ENCODE data around the gene HARS2.
A peak's percentile ranks its signal among the peaks of the same experiment; 100 is the strongest.
"Not testable (repeated sequence)": the region's sequence is repeated elsewhere in the genome, so short reads cannot be mapped to it uniquely, and the experiment has no call there.

The HARS2 gene

DNA sequence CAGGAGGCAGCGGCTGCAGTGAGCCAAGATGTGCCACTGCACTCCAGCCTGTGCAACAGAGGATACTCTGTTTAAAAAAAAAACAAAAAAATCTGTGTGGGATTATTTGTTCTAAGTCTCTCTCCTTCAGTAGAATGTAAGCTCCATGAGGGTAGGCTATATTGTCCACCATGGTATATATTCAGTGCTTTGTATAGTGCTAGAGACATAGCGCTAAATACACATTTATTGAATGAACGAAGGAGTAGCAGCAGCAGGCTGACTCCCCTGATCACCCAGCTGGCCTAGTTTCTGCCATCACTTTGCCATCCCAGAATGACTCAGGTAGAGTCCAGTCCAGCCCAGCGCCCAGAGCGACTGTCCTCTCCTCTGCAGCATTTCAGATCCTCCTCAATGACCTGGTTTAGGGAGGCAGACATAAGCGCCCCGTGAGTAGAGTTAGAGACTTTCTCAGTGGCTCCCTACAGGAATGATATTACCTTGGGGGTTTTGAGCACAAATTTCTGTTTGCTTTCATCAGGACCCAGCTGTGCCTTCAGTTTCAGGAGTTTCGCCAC lies 801 bp upstream of the HARS2 start:
- H3K27ac ChIP-seq, result peak overlapping the region; percentile 89
- TF ChIP-seq, protein P1, sequence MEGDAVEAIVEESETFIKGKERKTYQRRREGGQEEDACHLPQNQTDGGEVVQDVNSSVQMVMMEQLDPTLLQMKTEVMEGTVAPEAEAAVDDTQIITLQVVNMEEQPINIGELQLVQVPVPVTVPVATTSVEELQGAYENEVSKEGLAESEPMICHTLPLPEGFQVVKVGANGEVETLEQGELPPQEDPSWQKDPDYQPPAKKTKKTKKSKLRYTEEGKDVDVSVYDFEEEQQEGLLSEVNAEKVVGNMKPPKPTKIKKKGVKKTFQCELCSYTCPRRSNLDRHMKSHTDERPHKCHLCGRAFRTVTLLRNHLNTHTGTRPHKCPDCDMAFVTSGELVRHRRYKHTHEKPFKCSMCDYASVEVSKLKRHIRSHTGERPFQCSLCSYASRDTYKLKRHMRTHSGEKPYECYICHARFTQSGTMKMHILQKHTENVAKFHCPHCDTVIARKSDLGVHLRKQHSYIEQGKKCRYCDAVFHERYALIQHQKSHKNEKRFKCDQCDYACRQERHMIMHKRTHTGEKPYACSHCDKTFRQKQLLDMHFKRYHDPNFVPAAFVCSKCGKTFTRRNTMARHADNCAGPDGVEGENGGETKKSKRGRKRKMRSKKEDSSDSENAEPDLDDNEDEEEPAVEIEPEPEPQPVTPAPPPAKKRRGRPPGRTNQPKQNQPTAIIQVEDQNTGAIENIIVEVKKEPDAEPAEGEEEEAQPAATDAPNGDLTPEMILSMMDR (IDR thresholded peaks at IDR 0.05; ENCODE audit: low read depth, low read length), result no peak
- H3K9me3 ChIP-seq (ENCODE audit: severe bottlenecking), result no peaks in the 10 kb centered on the region
- no peak for DNase-seq
- peak overlapping the region; percentile 79 for H3K4me3 ChIP-seq (ENCODE audit: low read depth, low read length)
- no peaks in the 10 kb centered on the region for H3K27me3 ChIP-seq (ENCODE audit: insufficient read depth, low read depth, severe bottlenecking)
- peaks cover 52% of the 10 kb centered on the region for H3K36me3 ChIP-seq

DNA sequence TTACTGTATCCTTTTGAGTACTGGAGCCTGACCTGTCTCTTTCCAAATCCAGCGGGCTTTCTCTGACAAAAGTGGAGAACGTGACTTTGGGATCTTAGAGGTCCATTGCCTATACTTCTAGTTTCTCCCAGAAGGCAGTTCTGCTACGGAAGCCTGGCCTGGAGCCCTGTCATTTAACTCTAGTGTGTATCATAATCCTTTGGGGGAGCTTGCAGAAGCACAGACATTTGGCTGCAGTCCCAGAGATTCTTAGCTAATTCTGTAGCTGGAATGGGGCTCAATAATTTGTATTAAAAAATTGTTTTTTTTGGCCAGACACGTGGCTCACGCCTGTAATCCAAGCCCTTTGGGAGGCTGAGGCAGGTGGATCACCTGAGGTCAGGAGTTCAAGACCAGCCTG lies 3.0 kb downstream of the HARS2 start:
- TF ChIP-seq, protein P1 (IDR thresholded peaks at IDR 0.05; ENCODE audit: low read depth, low read length), result no peak
- Histone ChIP-seq H3K27ac (no peak overlapping the region), H3K36me3 (peaks cover 66% of the 10 kb centered on the region), H3K9me3 (ENCODE audit: severe bottlenecking) (no peaks in the 10 kb centered on the region), H3K4me3 (ENCODE audit: low read depth, low read length) (no peak overlapping the region), H3K27me3 (ENCODE audit: insufficient read depth, low read depth, severe bottlenecking) (no peaks in the 10 kb centered on the region)
- DNase-seq, result no peak

DNA sequence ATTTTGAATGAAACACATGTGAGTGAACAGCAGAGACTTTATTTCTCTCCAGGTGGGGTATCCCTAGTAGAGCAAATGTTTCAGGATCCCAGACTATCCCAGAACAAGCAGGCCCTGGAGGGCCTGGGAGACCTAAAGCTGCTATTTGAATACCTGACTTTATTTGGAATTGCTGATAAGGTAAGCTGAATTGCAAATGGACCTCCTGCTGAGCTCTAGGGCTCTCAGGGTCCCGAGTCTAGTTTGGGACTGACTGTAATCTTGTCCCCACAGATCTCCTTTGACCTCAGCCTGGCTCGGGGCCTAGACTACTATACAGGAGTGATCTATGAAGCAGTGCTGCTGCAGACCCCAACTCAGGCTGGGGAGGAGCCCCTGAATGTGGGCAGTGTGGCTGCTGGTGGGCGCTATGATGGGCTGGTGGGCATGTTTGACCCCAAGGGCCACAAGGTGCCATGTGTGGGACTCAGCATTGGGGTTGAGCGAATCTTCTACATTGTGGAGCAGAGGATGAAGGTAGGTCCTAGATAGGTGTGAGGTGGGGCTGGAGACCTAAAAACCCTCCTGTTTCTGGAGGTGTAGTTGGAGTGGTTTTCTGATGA lies 5.7 kb downstream of the HARS2 start:
- H3K27me3 ChIP-seq (ENCODE audit: insufficient read depth, low read depth, severe bottlenecking), result no peaks in the 10 kb centered on the region
- H3K9me3 ChIP-seq (ENCODE audit: severe bottlenecking), result no peaks in the 10 kb centered on the region
- no peak for DNase-seq
- H3K27ac ChIP-seq, result no peak overlapping the region
- peaks cover 80% of the 10 kb centered on the region for H3K36me3 ChIP-seq
- H3K4me3 ChIP-seq (ENCODE audit: low read depth, low read length), result no peak overlapping the region
- TF ChIP-seq, protein P1 (IDR thresholded peaks at IDR 0.05; ENCODE audit: low read depth, low read length), result no peak

DNA sequence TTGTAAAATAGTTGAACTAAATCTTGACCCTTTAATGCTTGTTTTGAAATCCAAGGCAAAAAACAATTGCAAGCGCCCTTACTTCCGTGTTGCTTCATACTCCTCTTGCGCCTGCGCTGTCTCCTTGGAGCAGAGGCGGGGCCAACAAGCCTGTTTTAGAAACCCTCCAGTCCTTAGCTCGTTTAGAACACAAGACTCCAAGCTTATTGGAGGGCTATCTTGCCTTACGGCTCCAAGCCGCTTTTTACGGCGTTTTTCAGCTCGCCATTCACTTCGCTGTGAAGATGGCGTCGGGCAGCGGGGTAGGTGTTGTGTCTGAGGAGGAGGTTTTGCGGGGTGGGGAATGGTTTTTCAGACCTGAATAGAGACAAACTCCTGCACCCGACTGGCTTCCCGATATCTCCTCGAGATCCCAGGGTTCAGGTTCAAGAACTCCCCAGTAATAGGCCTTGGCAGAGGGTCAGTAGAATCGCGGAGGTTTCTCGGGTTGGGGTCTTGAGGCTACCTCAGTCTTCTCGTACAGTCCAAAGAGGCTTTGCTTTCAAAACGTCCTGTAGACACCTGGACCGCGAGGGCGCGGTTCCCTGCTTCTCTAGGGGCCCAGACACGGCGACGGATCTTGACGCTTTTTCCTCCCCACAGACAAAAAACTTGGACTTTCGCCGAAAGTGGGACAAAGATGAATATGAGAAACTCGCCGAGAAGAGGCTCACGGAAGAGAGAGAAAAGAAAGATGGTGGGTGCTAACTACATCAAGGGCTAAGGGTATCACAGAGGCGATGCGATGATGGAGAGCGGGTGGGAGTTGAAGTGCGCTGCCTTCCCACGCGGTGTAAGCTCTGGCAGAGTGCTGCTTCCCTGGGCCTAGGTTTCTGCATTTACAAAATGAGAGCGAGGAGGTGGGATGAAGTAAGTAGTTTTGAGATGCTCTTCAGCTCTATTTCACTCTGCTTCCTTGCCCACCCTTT lies 9.2 kb downstream of the HARS2 start, which contains the start of gene ZMAT2:
TSS of gene ZMAT2 (plus strand) at position 271 of the 968 bp plus-strand sequence. CDS start at position 285, 14 bp downstream.
- H3K36me3 ChIP-seq, result peaks cover 90% of the 10 kb centered on the region
- TF ChIP-seq, protein P1 (IDR thresholded peaks at IDR 0.05; ENCODE audit: low read depth, low read length), result no peak
- H3K27me3 ChIP-seq (ENCODE audit: insufficient read depth, low read depth, severe bottlenecking), result no peaks in the 10 kb centered on the region
- peak; percentile 94 for DNase-seq
- H3K27ac ChIP-seq, result peak within 1 kb of the TSS; percentile 71
- no peaks in the 10 kb centered on the region for H3K9me3 ChIP-seq (ENCODE audit: severe bottlenecking)
- H3K4me3 ChIP-seq (ENCODE audit: low read depth, low read length), result peak within 1 kb of the TSS; percentile 81

DNA sequence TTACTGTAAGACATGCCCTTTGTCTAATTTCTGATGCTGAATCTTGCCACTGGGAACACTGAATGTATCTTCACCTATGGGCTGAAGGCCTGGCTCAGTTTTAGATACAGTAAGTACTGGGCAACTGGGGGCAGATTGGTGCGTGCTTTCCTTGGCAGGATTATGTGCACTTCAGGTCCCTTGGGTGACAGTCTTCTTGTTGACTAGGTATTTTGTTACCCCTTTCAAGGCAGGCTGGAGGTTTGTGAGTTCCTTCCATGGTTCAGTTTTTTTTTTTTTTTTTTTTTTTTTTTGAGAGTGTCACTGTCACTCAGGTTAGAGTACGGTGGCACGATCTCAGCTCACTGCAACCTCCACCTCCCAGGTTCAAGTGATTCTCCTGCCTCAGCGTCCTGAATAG lies 16.6 kb downstream of the HARS2 start:
- Histone ChIP-seq H3K9me3 (ENCODE audit: severe bottlenecking) (no peaks in the 10 kb centered on the region), H3K4me3 (ENCODE audit: low read depth, low read length) (no peak overlapping the region), H3K36me3 (peaks cover 40% of the 10 kb centered on the region), H3K27ac (no peak overlapping the region), H3K27me3 (ENCODE audit: insufficient read depth, low read depth, severe bottlenecking) (no peaks in the 10 kb centered on the region)
- DNase-seq, result no peak
- TF ChIP-seq, protein P1 (IDR thresholded peaks at IDR 0.05; ENCODE audit: low read depth, low read length), result no peak

DNA sequence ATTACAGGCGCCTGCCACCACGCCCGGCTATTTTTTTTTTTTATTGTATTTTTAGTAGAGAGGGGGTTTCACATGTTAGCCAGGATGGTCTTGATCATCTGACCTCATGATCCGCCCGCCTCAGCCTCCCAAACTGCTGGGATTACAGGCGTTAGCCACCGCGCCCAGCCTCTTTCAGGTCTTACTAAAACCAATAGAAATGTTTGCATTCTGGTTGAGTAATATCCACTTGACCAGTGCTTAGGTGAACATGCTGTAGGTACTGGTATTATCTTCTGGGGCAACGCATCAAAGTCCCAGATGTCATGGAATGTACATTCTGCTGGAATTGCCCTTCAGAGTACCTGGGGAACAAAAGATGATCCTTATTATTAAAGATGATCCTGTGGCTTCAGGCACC lies 17.5 kb downstream of the HARS2 start:
- not testable (repeated sequence) for H3K9me3 ChIP-seq (ENCODE audit: severe bottlenecking); H3K27ac ChIP-seq

More for the DNA sequence above, 17.5 kb downstream of the HARS2 start:
- not testable (repeated sequence) for H3K4me3 ChIP-seq (ENCODE audit: low read depth, low read length); DNase-seq; H3K27me3 ChIP-seq (ENCODE audit: insufficient read depth, low read depth, severe bottlenecking)
- peaks cover 30% of the 10 kb centered on the region for H3K36me3 ChIP-seq
